ENCODE results near the gene KLRC1. TPM values are rescaled to one million over a fixed set of nuclear protein-coding genes. Genes with fewer than 3 reads are reported as not detected.

The KLRC1 gene
- total and polyA plus RNA-seq, 2 donors (not counting 3 experiments of a cell fraction or from before 2014, with no cell fraction given): not detected

GRCh38 chr12:10406725-10407124, 46.5 kb downstream of the KLRC1 start:
- no peak overlapping the region for H2AFZ ChIP-seq (ENCODE audit: low read depth, low read length)
- no peak overlapping the region for H3K4me2 ChIP-seq (ENCODE audit: insufficient read depth, low read length)
- intact Hi-C loops (cut with micrococcal nuclease): no loop called here
- H4K20me1 ChIP-seq (replicated peaks; ENCODE audit: control insufficient read depth, extremely low read depth, insufficient read depth, low read length): no peaks in the 10 kb centered on the region
- no peak overlapping the region for H3K4me3 ChIP-seq (replicated peaks in 1 of 3; ENCODE audit: insufficient read depth in 1 of 3, low read depth in 1 of 3, low read length in 3 of 3)
- FAIRE-seq (no peak), DNase-seq (ENCODE audit: low read depth, low spot score) (no peak)
- no peaks in the 10 kb centered on the region for H3K9me1 ChIP-seq (replicated peaks; ENCODE audit: control insufficient read depth, extremely low read depth, insufficient read depth, low read length)
- H3K4me1 ChIP-seq (ENCODE audit: control insufficient read depth, extremely low read depth, insufficient read depth, low read length): no peaks in the 10 kb centered on the region
- POLR2A ChIA-PET: no interaction called here
- no peaks in the 10 kb centered on the region for H3K79me2 ChIP-seq (ENCODE audit: control insufficient read depth, insufficient read depth, low read length)
- BruUV-seq (replicated peaks): no TSS peak
- no peaks in the 10 kb centered on the region for H3K36me3 ChIP-seq (ENCODE audit: control insufficient read depth in 2 of 2, extremely low read depth in 1 of 2, insufficient read depth in 2 of 2, low read length in 2 of 2)
- no peaks in the 10 kb centered on the region for H3K9me3 ChIP-seq (replicated peaks; ENCODE audit: control insufficient read depth, insufficient read depth, low read length)
- CTCF ChIA-PET: interaction anchor here (1.3 kb wide), 1 partner anchor 14 kb away, joined by 3 read pairs; no protein-coding TSS in a partner anchor
- H3K27me3 ChIP-seq (ENCODE audit: control insufficient read depth in 2 of 2, insufficient read depth in 2 of 2, low read length in 2 of 2): no peaks in the 10 kb centered on the region
- dilution Hi-C loops (cut with MboI; ENCODE audit: extremely low pct_ligation_motif_present, low sequenced_read_pairs): no loop called here
- no peak overlapping the region for H3K9ac ChIP-seq (replicated peaks; ENCODE audit: extremely low read depth, insufficient read depth, low read length)
- H3K27ac ChIP-seq (ENCODE audit: insufficient read depth, low read depth, low read length): no peak overlapping the region
- no peak for TF ChIP-seq EZH2 (IDR thresholded peaks at IDR 0.05; ENCODE audit: borderline replicate concordance, low read depth, low read length, severe bottlenecking)
- TF ChIP-seq MAX (IDR thresholded peaks at IDR 0.05; ENCODE audit: insufficient read depth, insufficient read length): no peak
- TF ChIP-seq MYC (IDR thresholded peaks at IDR 0.05; ENCODE audit: low read depth, low read length): no peak
- no peak for TF ChIP-seq JUN (IDR thresholded peaks at IDR 0.05; ENCODE audit: borderline replicate concordance, insufficient read depth, insufficient read length, low read depth)
- no peak for TF ChIP-seq POLR2AphosphoS5 (IDR thresholded peaks at IDR 0.05; ENCODE audit: insufficient read depth, low read depth, low read length)
- TF ChIP-seq POLR2A (IDR thresholded peaks at IDR 0.05; ENCODE audit: low read depth, low read length): no peak
- TF ChIP-seq FOS (IDR thresholded peaks at IDR 0.05; ENCODE audit: borderline replicate concordance, insufficient read depth, low read length): no peak

DNA sequence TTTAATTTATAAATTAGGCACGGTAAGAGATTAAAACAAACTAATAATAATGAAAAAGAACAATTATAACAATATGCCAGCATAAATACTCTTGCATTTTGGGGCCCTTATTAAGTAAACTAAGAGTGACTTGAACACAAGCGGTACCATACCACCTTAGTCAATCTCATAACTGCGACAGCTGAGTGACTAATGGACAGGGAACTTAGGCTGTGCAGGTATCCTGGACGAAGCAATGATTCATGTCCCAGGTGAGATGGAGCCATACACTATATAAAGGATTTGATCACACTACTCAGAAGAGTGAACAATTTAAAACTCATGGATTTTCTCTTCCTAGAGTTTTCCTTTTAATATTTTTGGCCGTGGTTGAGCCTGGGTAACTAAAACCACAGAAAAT, 47.9 kb downstream of the KLRC1 start:
- H4K20me1 ChIP-seq (replicated peaks; ENCODE audit: control insufficient read depth, extremely low read depth, insufficient read depth, low read length): no peaks in the 10 kb centered on the region
- dilution Hi-C loops (cut with MboI; ENCODE audit: extremely low pct_ligation_motif_present, low sequenced_read_pairs): no loop called here
- DNase-seq (ENCODE audit: low read depth, low spot score) (no peak), FAIRE-seq (no peak)
- CTCF ChIA-PET: interaction anchor here (1.2 kb wide), 1 partner anchor 13 kb away, joined by 3 read pairs; no protein-coding TSS in a partner anchor
- no peak overlapping the region for H2AFZ ChIP-seq (ENCODE audit: low read depth, low read length)
- no peaks in the 10 kb centered on the region for H3K4me1 ChIP-seq (ENCODE audit: control insufficient read depth, extremely low read depth, insufficient read depth, low read length)
- H3K9me1 ChIP-seq (replicated peaks; ENCODE audit: control insufficient read depth, extremely low read depth, insufficient read depth, low read length): no peaks in the 10 kb centered on the region
- intact Hi-C loops (cut with micrococcal nuclease): no loop called here
- H3K27me3 ChIP-seq (ENCODE audit: control insufficient read depth in 2 of 2, insufficient read depth in 2 of 2, low read length in 2 of 2): no peaks in the 10 kb centered on the region
- TF ChIP-seq POLR2AphosphoS5 (IDR thresholded peaks at IDR 0.05; ENCODE audit: insufficient read depth, low read depth, low read length): no peak
- TF ChIP-seq GATA2 (IDR thresholded peaks at IDR 0.05; ENCODE audit: insufficient read depth, insufficient read length, low read depth, low read length): no peak
- TF ChIP-seq FOS (IDR thresholded peaks at IDR 0.05; ENCODE audit: borderline replicate concordance, insufficient read depth, low read length): no peak
- TF ChIP-seq EZH2 (IDR thresholded peaks at IDR 0.05; ENCODE audit: borderline replicate concordance, low read depth, low read length, severe bottlenecking): no peak
- no peak for TF ChIP-seq MYC (IDR thresholded peaks at IDR 0.05; ENCODE audit: low read depth, low read length)
- TF ChIP-seq POLR2A (IDR thresholded peaks at IDR 0.05; ENCODE audit: low read depth, low read length): no peak
- TF ChIP-seq, protein P1, sequence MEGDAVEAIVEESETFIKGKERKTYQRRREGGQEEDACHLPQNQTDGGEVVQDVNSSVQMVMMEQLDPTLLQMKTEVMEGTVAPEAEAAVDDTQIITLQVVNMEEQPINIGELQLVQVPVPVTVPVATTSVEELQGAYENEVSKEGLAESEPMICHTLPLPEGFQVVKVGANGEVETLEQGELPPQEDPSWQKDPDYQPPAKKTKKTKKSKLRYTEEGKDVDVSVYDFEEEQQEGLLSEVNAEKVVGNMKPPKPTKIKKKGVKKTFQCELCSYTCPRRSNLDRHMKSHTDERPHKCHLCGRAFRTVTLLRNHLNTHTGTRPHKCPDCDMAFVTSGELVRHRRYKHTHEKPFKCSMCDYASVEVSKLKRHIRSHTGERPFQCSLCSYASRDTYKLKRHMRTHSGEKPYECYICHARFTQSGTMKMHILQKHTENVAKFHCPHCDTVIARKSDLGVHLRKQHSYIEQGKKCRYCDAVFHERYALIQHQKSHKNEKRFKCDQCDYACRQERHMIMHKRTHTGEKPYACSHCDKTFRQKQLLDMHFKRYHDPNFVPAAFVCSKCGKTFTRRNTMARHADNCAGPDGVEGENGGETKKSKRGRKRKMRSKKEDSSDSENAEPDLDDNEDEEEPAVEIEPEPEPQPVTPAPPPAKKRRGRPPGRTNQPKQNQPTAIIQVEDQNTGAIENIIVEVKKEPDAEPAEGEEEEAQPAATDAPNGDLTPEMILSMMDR (IDR thresholded peaks at IDR 0.05; ENCODE audit: extremely low read depth in 1 of 2, insufficient read depth in 1 of 2, low read depth in 1 of 2, low read length in 2 of 2): no peak
- TF ChIP-seq JUN (IDR thresholded peaks at IDR 0.05; ENCODE audit: borderline replicate concordance, insufficient read depth, insufficient read length, low read depth): no peak
- TF ChIP-seq MAX (IDR thresholded peaks at IDR 0.05; ENCODE audit: insufficient read depth, insufficient read length): no peak
- POLR2A ChIA-PET: no interaction called here
- no peak overlapping the region for H3K9ac ChIP-seq (replicated peaks; ENCODE audit: extremely low read depth, insufficient read depth, low read length)
- no peak overlapping the region for H3K4me3 ChIP-seq (replicated peaks in 1 of 3; ENCODE audit: insufficient read depth in 1 of 3, low read depth in 1 of 3, low read length in 3 of 3)
- H3K27ac ChIP-seq (ENCODE audit: insufficient read depth, low read depth, low read length): no peak overlapping the region
- BruUV-seq (replicated peaks): no TSS peak
- no peaks in the 10 kb centered on the region for H3K36me3 ChIP-seq (ENCODE audit: control insufficient read depth in 2 of 2, extremely low read depth in 1 of 2, insufficient read depth in 2 of 2, low read length in 2 of 2)
- no peaks in the 10 kb centered on the region for H3K79me2 ChIP-seq (ENCODE audit: control insufficient read depth, insufficient read depth, low read length)
- no peaks in the 10 kb centered on the region for H3K9me3 ChIP-seq (replicated peaks; ENCODE audit: control insufficient read depth, insufficient read depth, low read length)
- H3K4me2 ChIP-seq (ENCODE audit: insufficient read depth, low read length): no peak overlapping the region

Data from endothelial cell of umbilical vein (primary cell).